ENCODE data around the gene PGGHG.
"Not testable (repeated sequence)": the region's sequence is repeated elsewhere in the genome, so short reads cannot be mapped to it uniquely, and the experiment has no call there.

The PGGHG gene

GRCh38 chr11:286977-287820 is 1.7 kb upstream of the PGGHG start:
- not testable (repeated sequence) for FAIRE-seq

GRCh38 chr11:287821-288477 is 977 bp upstream of the PGGHG start:
- FAIRE-seq = no peak

GRCh38 chr11:289398-289711 is 429 bp downstream of the PGGHG start:
- FAIRE-seq = no peak

- FAIRE-seq = no peak
Measured at GRCh38 chr11:289712-290620, 1.0 kb downstream of the PGGHG start.

GRCh38 chr11:290621-291231 is 1.8 kb downstream of the PGGHG start:
- no peak for FAIRE-seq

GRCh38 chr11:291281-292210 is 2.6 kb downstream of the PGGHG start:
- FAIRE-seq = no peak

- no peak for FAIRE-seq
Measured at GRCh38 chr11:292211-293121, 3.5 kb downstream of the PGGHG start.

- FAIRE-seq = no peak
Measured at GRCh38 chr11:293271-293851, 4.4 kb downstream of the PGGHG start.

GRCh38 chr11:293852-294661 is 5.1 kb downstream of the PGGHG start:
- no peak for FAIRE-seq

GRCh38 chr11:294780-295179 is 5.9 kb downstream of the PGGHG start:
- FAIRE-seq = no peak

GRCh38 chr11:295351-296170 is 6.6 kb downstream of the PGGHG start:
- no peak for FAIRE-seq

GRCh38 chr11:296171-297050 is 7.5 kb downstream of the PGGHG start:
- no peak for FAIRE-seq

GRCh38 chr11:297051-297585 is 8.2 kb downstream of the PGGHG start:
- FAIRE-seq = no peak

DNA sequence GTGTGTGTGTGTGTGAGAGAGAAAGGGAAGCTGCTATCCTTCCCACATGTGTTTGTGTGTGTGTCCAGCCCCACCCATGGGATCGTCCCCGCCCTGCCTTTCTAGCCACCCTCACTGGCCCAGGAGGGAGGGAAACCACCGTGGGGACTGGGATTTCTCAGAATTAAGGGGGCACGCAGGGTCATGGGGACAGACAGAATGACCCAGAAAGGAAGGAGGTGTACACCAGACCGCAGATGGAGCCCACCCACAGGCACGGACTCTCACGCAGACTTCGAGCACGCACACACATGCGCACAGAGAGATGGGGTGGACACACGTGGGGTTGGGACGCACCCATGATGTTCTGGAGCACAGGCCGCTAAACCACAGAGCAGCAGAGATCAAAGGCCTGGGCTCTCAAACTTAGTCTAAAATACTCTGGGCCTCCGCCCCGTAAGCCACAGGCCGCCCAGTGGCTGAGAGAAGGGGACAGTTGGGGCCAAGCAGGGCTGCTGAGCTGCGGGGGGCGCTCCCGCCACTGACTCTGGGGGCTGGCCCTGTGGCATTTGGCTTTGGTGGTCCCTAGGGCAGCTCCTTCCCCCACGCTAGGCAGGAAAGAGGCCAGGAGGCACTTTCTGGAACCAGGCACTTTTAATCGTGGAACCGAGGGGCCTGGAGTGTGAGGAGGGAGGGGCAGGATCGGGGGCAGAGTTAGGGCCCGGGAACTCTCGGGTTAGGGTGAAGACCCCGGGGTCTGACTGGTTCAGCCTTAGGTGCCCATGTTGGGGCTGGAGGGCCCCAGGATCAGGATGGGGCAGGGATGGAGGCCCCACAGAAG is 8.9 kb downstream of the PGGHG start:
- FAIRE-seq = no peak

- FAIRE-seq = no peak
Measured at GRCh38 chr11:298406-299065, 9.6 kb downstream of the PGGHG start.
